ENCODE data around the gene ADD1.

The ADD1 gene

GRCh38 chr4:2938906-2939305, 95.3 kb downstream of the ADD1 start:
- Histone ChIP-seq H3K4me3 (ENCODE audit: low read length) (no peak overlapping the region), H3K9ac (ENCODE audit: low read depth, low read length) (no peak overlapping the region), H3K9me3 (ENCODE audit: insufficient read depth, low read depth, low read length) (no peaks in the 10 kb centered on the region), H3K36me3 (ENCODE audit: insufficient read depth, low read depth, low read length) (peaks cover 74% of the 10 kb centered on the region), H3K27ac (ENCODE audit: low read length) (no peak overlapping the region), H3K4me1 (ENCODE audit: insufficient read depth, low read length) (peaks cover 8% of the 10 kb centered on the region; the same call in 1 of the 2 replicates), H3K27me3 (ENCODE audit: insufficient read depth, low read length) (no peaks in the 10 kb centered on the region)

- H3K4me3 ChIP-seq (ENCODE audit: low read length): no peak overlapping the region
- no peak overlapping the region for H3K9ac ChIP-seq (ENCODE audit: low read depth, low read length)
- H3K9me3 ChIP-seq (ENCODE audit: insufficient read depth, low read depth, low read length): no peaks in the 10 kb centered on the region
- peaks cover 81% of the 10 kb centered on the region for H3K36me3 ChIP-seq (ENCODE audit: insufficient read depth, low read depth, low read length)
- H3K27me3 ChIP-seq (ENCODE audit: insufficient read depth, low read length): no peaks in the 10 kb centered on the region
- no peak overlapping the region for H3K27ac ChIP-seq (ENCODE audit: low read length)
- H3K4me1 ChIP-seq (ENCODE audit: insufficient read depth, low read length): peaks cover 8% of the 10 kb centered on the region; the same call in 1 of the 2 replicates
Measured at GRCh38 chr4:2939383-2940243, 96.0 kb downstream of the ADD1 start.

- H3K4me1 ChIP-seq (ENCODE audit: insufficient read depth, low read length): peaks cover 8% of the 10 kb centered on the region; the same call in 1 of the 2 replicates
- H3K9ac ChIP-seq (ENCODE audit: low read depth, low read length): no peak overlapping the region
- H3K36me3 ChIP-seq (ENCODE audit: insufficient read depth, low read depth, low read length): peaks cover 90% of the 10 kb centered on the region
- H3K9me3 ChIP-seq (ENCODE audit: insufficient read depth, low read depth, low read length): no peaks in the 10 kb centered on the region
- no peak overlapping the region for H3K4me3 ChIP-seq (ENCODE audit: low read length)
- H3K27me3 ChIP-seq (ENCODE audit: insufficient read depth, low read length): no peaks in the 10 kb centered on the region
- H3K27ac ChIP-seq (ENCODE audit: low read length): no peak overlapping the region
Measured at GRCh38 chr4:2940267-2941137, 96.9 kb downstream of the ADD1 start.

GRCh38 chr4:2941138-2942036, 97.7 kb downstream of the ADD1 start:
- Histone ChIP-seq H3K27ac (ENCODE audit: low read length) (no peak overlapping the region), H3K36me3 (ENCODE audit: insufficient read depth, low read depth, low read length) (peaks cover 98% of the 10 kb centered on the region), H3K4me3 (ENCODE audit: low read length) (no peak overlapping the region), H3K9ac (ENCODE audit: low read depth, low read length) (no peak overlapping the region), H3K27me3 (ENCODE audit: insufficient read depth, low read length) (no peaks in the 10 kb centered on the region), H3K4me1 (ENCODE audit: insufficient read depth, low read length) (peaks cover 5% of the 10 kb centered on the region; the same call in 1 of the 2 replicates), H3K9me3 (ENCODE audit: insufficient read depth, low read depth, low read length) (no peaks in the 10 kb centered on the region)

GRCh38 chr4:2942037-2942531, 98.4 kb downstream of the ADD1 start:
- Histone ChIP-seq H3K4me3 (ENCODE audit: low read length) (no peak overlapping the region), H3K9me3 (ENCODE audit: insufficient read depth, low read depth, low read length) (no peaks in the 10 kb centered on the region), H3K36me3 (ENCODE audit: insufficient read depth, low read depth, low read length) (peaks cover 99% of the 10 kb centered on the region), H3K27ac (ENCODE audit: low read length) (no peak overlapping the region), H3K9ac (ENCODE audit: low read depth, low read length) (no peak overlapping the region), H3K27me3 (ENCODE audit: insufficient read depth, low read length) (no peaks in the 10 kb centered on the region), H3K4me1 (ENCODE audit: insufficient read depth, low read length) (peaks cover 3% of the 10 kb centered on the region; the same call in 1 of the 2 replicates)

GRCh38 chr4:2942532-2943363, 99.1 kb downstream of the ADD1 start:
- Histone ChIP-seq H3K27ac (ENCODE audit: low read length) (no peak overlapping the region), H3K9me3 (ENCODE audit: insufficient read depth, low read depth, low read length) (no peaks in the 10 kb centered on the region), H3K4me3 (ENCODE audit: low read length) (no peak overlapping the region), H3K36me3 (ENCODE audit: insufficient read depth, low read depth, low read length) (peaks cover 99% of the 10 kb centered on the region), H3K4me1 (ENCODE audit: insufficient read depth, low read length) (no peaks in the 10 kb centered on the region), H3K27me3 (ENCODE audit: insufficient read depth, low read length) (no peaks in the 10 kb centered on the region), H3K9ac (ENCODE audit: low read depth, low read length) (no peak overlapping the region)

GRCh38 chr4:2943364-2944090, 99.9 kb downstream of the ADD1 start:
- no peak overlapping the region for H3K9ac ChIP-seq (ENCODE audit: low read depth, low read length)
- no peaks in the 10 kb centered on the region for H3K27me3 ChIP-seq (ENCODE audit: insufficient read depth, low read length)
- H3K4me1 ChIP-seq (ENCODE audit: insufficient read depth, low read length): no peaks in the 10 kb centered on the region
- H3K36me3 ChIP-seq (ENCODE audit: insufficient read depth, low read depth, low read length): peaks cover 97% of the 10 kb centered on the region
- no peaks in the 10 kb centered on the region for H3K9me3 ChIP-seq (ENCODE audit: insufficient read depth, low read depth, low read length)
- no peak overlapping the region for H3K27ac ChIP-seq (ENCODE audit: low read length)
- no peak overlapping the region for H3K4me3 ChIP-seq (ENCODE audit: low read length)

GRCh38 chr4:2944091-2944482, 100.4 kb downstream of the ADD1 start:
- Histone ChIP-seq H3K27ac (ENCODE audit: low read length) (no peak overlapping the region), H3K9me3 (ENCODE audit: insufficient read depth, low read depth, low read length) (no peaks in the 10 kb centered on the region), H3K36me3 (ENCODE audit: insufficient read depth, low read depth, low read length) (peaks cover 97% of the 10 kb centered on the region), H3K9ac (ENCODE audit: low read depth, low read length) (no peak overlapping the region), H3K27me3 (ENCODE audit: insufficient read depth, low read length) (no peaks in the 10 kb centered on the region), H3K4me3 (ENCODE audit: low read length) (no peak overlapping the region), H3K4me1 (ENCODE audit: insufficient read depth, low read length) (no peaks in the 10 kb centered on the region)

GRCh38 chr4:2944586-2945526, 101.2 kb downstream of the ADD1 start:
- H3K9me3 ChIP-seq (ENCODE audit: insufficient read depth, low read depth, low read length): no peaks in the 10 kb centered on the region
- H3K9ac ChIP-seq (ENCODE audit: low read depth, low read length): no peak overlapping the region
- H3K4me3 ChIP-seq (ENCODE audit: low read length): no peak overlapping the region
- no peak overlapping the region for H3K27ac ChIP-seq (ENCODE audit: low read length)
- no peaks in the 10 kb centered on the region for H3K27me3 ChIP-seq (ENCODE audit: insufficient read depth, low read length)
- no peaks in the 10 kb centered on the region for H3K4me1 ChIP-seq (ENCODE audit: insufficient read depth, low read length)
- peaks cover 97% of the 10 kb centered on the region for H3K36me3 ChIP-seq (ENCODE audit: insufficient read depth, low read depth, low read length)
